ENCODE data around the gene IL22. TPM values are rescaled to one million over a fixed set of nuclear protein-coding genes. Genes with fewer than 3 reads are reported as not detected.

IL22 gene
- total RNA-seq, 4 donors from 2014 or later = not detected

GRCh38 chr12:68291396-68292036 lies 38.1 kb upstream of the IL22 start:
- Histone ChIP-seq H3K4me1 (peaks cover 0 to 27% (median 4%) of the 10 kb centered on the region in 3 donors), H3K36me3 (no peaks in the 10 kb centered on the region), H3K27me3 (no peaks in the 10 kb centered on the region), H3K9me3 (no peaks in the 10 kb centered on the region), H3K27ac (no peak overlapping the region), H3K4me3 (no peak overlapping the region)
- WGBS, 2 donors (ENCODE audit: low coverage in 1 of 2) = 91 to 97% methylated on average over 4 of the region's 4 CpGs
- no peak for TF ChIP-seq POLR2AphosphoS5 (IDR thresholded peaks at IDR 0.05)
- ATAC-seq = no peak

- H3K36me3 ChIP-seq = no peaks in the 10 kb centered on the region
- peaks cover 0 to 20% (median 4%) of the 10 kb centered on the region in 3 donors for H3K4me1 ChIP-seq
- H3K27ac ChIP-seq = no peak overlapping the region
- no peaks in the 10 kb centered on the region for H3K9me3 ChIP-seq
- no peaks in the 10 kb centered on the region for H3K27me3 ChIP-seq
- ATAC-seq = no peak
- no peak overlapping the region for H3K4me3 ChIP-seq
- WGBS, 2 donors (ENCODE audit: low coverage in 1 of 2) = 86 to 87% methylated on average over 6 of the region's 6 CpGs
- TF ChIP-seq, protein P1, sequence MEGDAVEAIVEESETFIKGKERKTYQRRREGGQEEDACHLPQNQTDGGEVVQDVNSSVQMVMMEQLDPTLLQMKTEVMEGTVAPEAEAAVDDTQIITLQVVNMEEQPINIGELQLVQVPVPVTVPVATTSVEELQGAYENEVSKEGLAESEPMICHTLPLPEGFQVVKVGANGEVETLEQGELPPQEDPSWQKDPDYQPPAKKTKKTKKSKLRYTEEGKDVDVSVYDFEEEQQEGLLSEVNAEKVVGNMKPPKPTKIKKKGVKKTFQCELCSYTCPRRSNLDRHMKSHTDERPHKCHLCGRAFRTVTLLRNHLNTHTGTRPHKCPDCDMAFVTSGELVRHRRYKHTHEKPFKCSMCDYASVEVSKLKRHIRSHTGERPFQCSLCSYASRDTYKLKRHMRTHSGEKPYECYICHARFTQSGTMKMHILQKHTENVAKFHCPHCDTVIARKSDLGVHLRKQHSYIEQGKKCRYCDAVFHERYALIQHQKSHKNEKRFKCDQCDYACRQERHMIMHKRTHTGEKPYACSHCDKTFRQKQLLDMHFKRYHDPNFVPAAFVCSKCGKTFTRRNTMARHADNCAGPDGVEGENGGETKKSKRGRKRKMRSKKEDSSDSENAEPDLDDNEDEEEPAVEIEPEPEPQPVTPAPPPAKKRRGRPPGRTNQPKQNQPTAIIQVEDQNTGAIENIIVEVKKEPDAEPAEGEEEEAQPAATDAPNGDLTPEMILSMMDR (IDR thresholded peaks at IDR 0.05) = no peak
- TF ChIP-seq POLR2A (IDR thresholded peaks at IDR 0.05) = no peak
- TF ChIP-seq EP300 (IDR thresholded peaks at IDR 0.05) = no peak
These were observed 36.7 kb upstream of the IL22 start for GRCh38 chr12:68290126-68290525.

DNA sequence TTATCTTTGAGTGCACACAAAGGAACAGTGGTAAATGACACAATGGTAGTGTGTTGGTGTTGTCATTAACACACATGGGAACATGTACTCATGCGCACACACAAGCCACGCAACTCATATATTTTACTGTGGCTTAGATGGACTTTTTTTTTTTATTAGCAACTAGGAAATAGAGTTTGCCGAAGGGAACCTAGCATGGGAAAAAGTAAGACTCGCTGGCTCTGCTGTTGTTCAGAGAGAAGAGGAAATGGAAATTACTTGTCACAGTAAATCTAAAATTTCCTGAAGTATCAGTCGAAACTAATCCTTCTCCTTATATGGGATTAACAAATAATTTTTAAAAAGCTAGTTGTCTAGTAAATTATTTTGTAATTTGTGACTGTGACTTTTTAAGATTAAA lies 33.7 kb upstream of the IL22 start:
- no peak for ATAC-seq
- Histone ChIP-seq H3K9me3 (no peaks in the 10 kb centered on the region), H3K4me1 (no peaks in the 10 kb centered on the region), H3K36me3 (no peaks in the 10 kb centered on the region), H3K27me3 (no peaks in the 10 kb centered on the region), H3K4me3 (no peak overlapping the region), H3K27ac (no peak overlapping the region)
- WGBS, 2 donors (ENCODE audit: low coverage in 1 of 2) = 66 to 73% methylated on average over 5 of the region's 5 CpGs
- TF ChIP-seq, protein P1 (IDR thresholded peaks at IDR 0.05) = no peak
- TF ChIP-seq POLR2AphosphoS5 (IDR thresholded peaks at IDR 0.05) (no peak), POLR2A (IDR thresholded peaks at IDR 0.05) (no peak), EP300 (IDR thresholded peaks at IDR 0.05) (no peak)

DNA sequence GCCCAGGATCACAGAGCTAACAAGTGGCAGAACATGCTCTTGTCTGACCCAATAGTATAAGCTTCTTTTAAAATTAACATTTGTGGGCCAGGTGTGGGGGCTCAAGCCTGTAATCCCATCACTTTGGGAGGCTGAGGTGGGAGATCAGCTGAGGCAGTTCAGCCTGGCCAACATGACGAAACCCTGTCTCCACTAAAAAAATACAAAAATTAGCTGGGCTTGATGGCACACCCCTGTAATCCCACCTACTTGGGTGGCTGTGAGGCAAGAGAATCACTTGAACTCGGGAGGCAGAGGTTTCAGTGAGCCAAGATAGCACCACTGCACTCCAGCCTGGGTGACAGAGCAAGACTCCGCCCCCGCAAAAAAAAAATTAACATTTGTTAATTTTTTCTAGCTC lies 33.0 kb upstream of the IL22 start:
- H3K9me3 ChIP-seq = no peaks in the 10 kb centered on the region
- ATAC-seq = no peak
- H3K4me1 ChIP-seq = no peaks in the 10 kb centered on the region
- no peaks in the 10 kb centered on the region for H3K36me3 ChIP-seq
- 72 to 80% methylated on average over 1 to 4 of the region's 4 CpGs for WGBS, 2 donors (ENCODE audit: low coverage in 1 of 2)
- H3K27me3 ChIP-seq = no peaks in the 10 kb centered on the region
- H3K27ac ChIP-seq = no peak overlapping the region
- H3K4me3 ChIP-seq = no peak overlapping the region
- TF ChIP-seq, protein P1 (IDR thresholded peaks at IDR 0.05) = no peak
- TF ChIP-seq EP300 (IDR thresholded peaks at IDR 0.05) (no peak), POLR2A (IDR thresholded peaks at IDR 0.05) (no peak)

GRCh38 chr12:68285541-68285940 lies 32.1 kb upstream of the IL22 start:
- WGBS, 2 donors (ENCODE audit: low coverage in 1 of 2) = 59 to 71% methylated on average over 3 of the region's 3 CpGs
- no peaks in the 10 kb centered on the region for H3K4me1 ChIP-seq
- no peaks in the 10 kb centered on the region for H3K36me3 ChIP-seq
- H3K27me3 ChIP-seq = no peaks in the 10 kb centered on the region
- no peak for ATAC-seq
- H3K4me3 ChIP-seq = no peak overlapping the region
- TF ChIP-seq EP300 (IDR thresholded peaks at IDR 0.05) (no peak), POLR2A (IDR thresholded peaks at IDR 0.05) (no peak), POLR2AphosphoS5 (IDR thresholded peaks at IDR 0.05) (no peak)
- TF ChIP-seq, protein P1 (IDR thresholded peaks at IDR 0.05) = no peak
- H3K9me3 ChIP-seq = no peaks in the 10 kb centered on the region
- H3K27ac ChIP-seq = no peak overlapping the region
